GM12878 (cell line): ENCODE data around the gene ANKRD44. TPM values are rescaled to one million over a fixed set of nuclear protein-coding genes. Genes with fewer than 3 reads are reported as not detected.

Source experiments
- ATAC-seq: fragments of 200-7000 bp; cut with Tn5 transposase; 3 replicates; pipeline ENCODE4 v1.9.1; 2020; ENCODE audit warnings: mild to moderate bottlenecking, moderate library complexity
- BruUV-seq: library from RNA; stranded (reverse); fragments of 400-500 nt; replicated peaks from 2 replicates; lab custom pipeline; 2021; lab: Mats Ljungman, UMichigan
- CTCF ChIA-PET: fragments of 300-600 bp; sonication (Branson Sonifier 250); formaldehyde crosslinking; extraction: SDS; loops from one replicate; lab custom pipeline; 2021; ENCODE audit warnings: inconsistent platforms; lab: Yijun Ruan, JAX
- POLR2A ChIA-PET: fragments of 350-600 bp; formaldehyde crosslinking; extraction: SDS; loops from one replicate; lab custom pipeline; 2021; ENCODE audit warnings: inconsistent platforms; lab: Charles Lee
- RAD21 ChIA-PET: fragments of 300-600 bp; sonication (Branson Sonifier 250); formaldehyde crosslinking; loops from one replicate; lab custom pipeline; 2023; ENCODE audit warnings: antibody characterized with exemption; ENCODE audit not compliant: unreplicated experiment; lab: Charles Lee
- SMC1A ChIA-PET: fragments of 300-600 bp; sonication (Branson Sonifier 250); formaldehyde crosslinking; loops from one replicate; lab custom pipeline; 2023; ENCODE audit not compliant: unreplicated experiment, uncharacterized antibody; lab: Charles Lee
- DNase-seq: peaks from one replicate; pipeline ENCODE4 v3.0.0-alpha.2; 2011; ENCODE audit warnings: low read depth, low spot score
- FAIRE-seq: peaks from 3 replicates; lab custom pipeline; 2011; peaks lifted over from hg19 to GRCh38; lab: Jason Lieb, UNC
- H2AFZ ChIP-seq: 2 replicates; pipeline ENCODE4 v1.6.0; 2011; ENCODE audit warnings: low read depth, low read length, control low read depth; ENCODE audit not compliant: control insufficient read depth
- H3K27ac ChIP-seq: 2 replicates; pipeline ENCODE4 v1.5.1; 2011; ENCODE audit warnings: control low read depth; ENCODE audit not compliant: control insufficient read depth, insufficient read depth
- H3K27me3 ChIP-seq, 2 experiments: replicated peaks in 1 of 2; 2 replicates each; pipeline versions ENCODE4 v1.6.0 to v1.6.1; 2011; ENCODE audit warnings: low read length in 1 of 2; ENCODE audit not compliant: control insufficient read depth in 2 of 2, insufficient read depth in 2 of 2
- H3K36me3 ChIP-seq, 2 experiments: 2 replicates each; pipeline ENCODE4 v1.5.1; 2011; ENCODE audit warnings: low read length in 1 of 2; ENCODE audit not compliant: control insufficient read depth in 2 of 2, insufficient read depth in 2 of 2
- H3K4me1 ChIP-seq: 2 replicates; pipeline ENCODE4 v1.6.1; 2011; ENCODE audit warnings: mild to moderate bottlenecking, low read length, moderate library complexity, mixed read lengths; ENCODE audit not compliant: control insufficient read depth, insufficient read depth
- H3K4me2 ChIP-seq: 2 replicates; pipeline ENCODE4 v1.6.0; 2011; ENCODE audit warnings: control low read depth; ENCODE audit not compliant: control insufficient read depth, insufficient read depth
- H3K4me3 ChIP-seq: fragments of 200-600 bp; sonication (generic); 2 replicates; pipeline ENCODE4 v1.5.1; 2016
- H3K79me2 ChIP-seq: 2 replicates; pipeline ENCODE4 v1.6.0; 2011; ENCODE audit warnings: low read length; ENCODE audit not compliant: control insufficient read depth, insufficient read depth
- H3K9ac ChIP-seq: 2 replicates; pipeline ENCODE4 v1.8.0; 2011; ENCODE audit warnings: low read length, control low read depth, mixed read lengths; ENCODE audit not compliant: control insufficient read depth, insufficient read depth
- H3K9me3 ChIP-seq: replicated peaks from 3 replicates; pipeline ENCODE4 v1.5.1; 2011; ENCODE audit warnings: mild to moderate bottlenecking, low read length; ENCODE audit not compliant: control insufficient read depth, insufficient read depth
- H4K20me1 ChIP-seq: 2 replicates; pipeline ENCODE4 v1.6.0; 2011; ENCODE audit not compliant: control insufficient read depth, insufficient read depth
- CBX3 ChIP-seq: fragments of 200-600 bp; sonication (generic); IDR thresholded peaks from 2 replicates; pipeline ENCODE4 v1.6.1; 2016; ENCODE audit warnings: low read depth, borderline replicate concordance
- POLR2A ChIP-seq: IDR thresholded peaks from 2 replicates; pipeline ENCODE4 v1.6.1; 2011; ENCODE audit warnings: low read depth, mild to moderate bottlenecking, low read length
- RUNX3 ChIP-seq: IDR thresholded peaks from 2 replicates; pipeline ENCODE4 v1.6.1; 2012; ENCODE audit warnings: low read length, inconsistent platforms
- SPI1 ChIP-seq: IDR thresholded peaks from 2 replicates; pipeline ENCODE4 v1.6.1; 2011; ENCODE audit warnings: low read depth, mild to moderate bottlenecking, low read length, moderate library complexity, borderline replicate concordance; ENCODE audit not compliant: insufficient read depth
- TCF7 ChIP-seq: IDR thresholded peaks from 2 replicates; pipeline ENCODE4 v1.6.1; 2014; ENCODE audit warnings: antibody characterized with exemption, borderline replicate concordance
- WGBS: methylation state at CpG from one replicate; pipeline ENCODE4 v1.1.6; 2016; ENCODE audit warnings: low lambda C conversion rate; ENCODE audit not compliant: insufficient replicate concordance, insufficient coverage; ENCODE audit errors: missing lambda C conversion rate; 5-methylcytosine and 5-hydroxymethylcytosine counted together
- in situ Hi-C: fragments of 300-500 bp; cut with MboI; formaldehyde crosslinking; loops from 9 replicates; pipeline ENCODE4 v1.14.3; 2018; ENCODE audit warnings: mixed read lengths
- intact Hi-C: fragments of 100-400 bp; cut with micrococcal nuclease; formaldehyde crosslinking; loops from one replicate; pipeline ENCODE4 v1.14.2; 2022; ENCODE audit not compliant: unreplicated experiment
- polyA plus RNA-seq, 11 experiments: library from polyadenylated mRNA; depleted of rRNA in 4 of 11; unstranded in 6 of 11; stranded (reverse) in 5 of 11; fragments of >200 nt; fragmentation: Nextera tagmentation in 4 of 11; fragmentation: Illumina TruSeq in 1 of 11; extraction: Ambion mirVana in 4 of 11; extraction: Trizol in 1 of 11; gene quantifications; 1 replicate in 1 of 11; 2 replicates in 10 of 11; pipeline versions ENCODE4 v1.2.1 to v1.2.3, GENCODE V29; 2011 to 2016; ENCODE audit warnings: inconsistent platforms in 2 of 11, missing spikeins in 2 of 11, low read depth in 1 of 11
- total RNA-seq, 4 experiments: library from RNA; depleted of rRNA in 3 of 4; stranded (reverse); fragments of >200 nt in 3 of 4; fragmentation: Illumina TruSeq in 1 of 4; extraction: Trizol in 1 of 4; gene quantifications; 2 replicates each; pipeline versions ENCODE4 v1.2.1 to v1.2.3, GENCODE V29; 2013 to 2021
- TF ChIP-seq, protein P1 (sequence below): IDR thresholded peaks from 2 replicates; pipeline ENCODE4 v1.6.1; 2012; ENCODE audit warnings: low read length, inconsistent platforms

The ANKRD44 gene
- total and polyA plus RNA-seq, 10 of the 15 experiments (the other 5 are each of a cell fraction or from before 2014, with no cell fraction given) = 19.1 to 99.1 (median 59.6) TPM

DNA sequence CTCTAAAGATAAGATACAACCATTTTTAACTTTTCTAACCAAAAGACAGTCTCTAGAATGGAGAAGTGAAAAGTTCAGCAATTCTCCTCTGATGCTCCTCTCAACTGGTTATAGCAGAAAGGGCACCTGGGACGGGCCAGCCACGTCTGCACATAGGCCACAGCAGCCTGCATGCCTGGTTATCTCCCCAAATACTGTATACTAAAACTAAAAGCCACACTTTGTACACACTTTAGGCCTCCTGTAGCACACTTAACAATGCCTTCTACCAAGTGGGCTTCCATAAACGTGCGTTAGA, 179.1 kb downstream of the ANKRD44 start:
- FAIRE-seq (peak; percentile 13), ATAC-seq (peak; percentile 84), DNase-seq (no peak)
- no peaks in the 10 kb centered on the region for H3K27me3 ChIP-seq
- peak overlapping the region; percentile 59; the same call in 1 of the 2 replicates for H2AFZ ChIP-seq
- WGBS = 10% methylated on average over 4 of the region's 4 CpGs
- CTCF ChIA-PET = interaction anchor here (0.9 to 6.5 kb wide), 7 partner anchors 13 to 67 kb away, joined by 3 to 63 read pairs (median 9); no protein-coding TSS in a partner anchor
- intact Hi-C loops (loop anchor here (2.0 kb wide), 1 partner anchor 13 kb away; no protein-coding TSS in a partner anchor), in situ Hi-C loops (no loop called here)
- H3K9me3 ChIP-seq = peaks cover 5% of the 10 kb centered on the region; the same call in 2 of the 3 replicates
- SMC1A ChIA-PET = interaction anchor here (1.1 to 6.4 kb wide), 8 partner anchors 10 to 172 kb away, joined by 3 to 52 read pairs (median 8); no protein-coding TSS in a partner anchor
- H3K27ac ChIP-seq = peak overlapping the region; percentile 77
- H3K36me3 ChIP-seq = peaks cover 7 to 16% of the 10 kb centered on the region in 2 experiments; a peak in 3 of 4 replicates
- peaks cover 29% of the 10 kb centered on the region for H3K4me1 ChIP-seq
- peak overlapping the region; percentile 81 for H3K4me2 ChIP-seq
- TF ChIP-seq SPI1 (peak; percentile 79), RUNX3 (peak; percentile 25; the same call in 1 of the 2 replicates), TCF7 (peak; percentile 16; the same call in 1 of the 2 replicates), POLR2A (0 out of 2 replicates have a peak, but pooled peaks have one; percentile 45), CBX3 (no peak)
- TF ChIP-seq, protein P1, sequence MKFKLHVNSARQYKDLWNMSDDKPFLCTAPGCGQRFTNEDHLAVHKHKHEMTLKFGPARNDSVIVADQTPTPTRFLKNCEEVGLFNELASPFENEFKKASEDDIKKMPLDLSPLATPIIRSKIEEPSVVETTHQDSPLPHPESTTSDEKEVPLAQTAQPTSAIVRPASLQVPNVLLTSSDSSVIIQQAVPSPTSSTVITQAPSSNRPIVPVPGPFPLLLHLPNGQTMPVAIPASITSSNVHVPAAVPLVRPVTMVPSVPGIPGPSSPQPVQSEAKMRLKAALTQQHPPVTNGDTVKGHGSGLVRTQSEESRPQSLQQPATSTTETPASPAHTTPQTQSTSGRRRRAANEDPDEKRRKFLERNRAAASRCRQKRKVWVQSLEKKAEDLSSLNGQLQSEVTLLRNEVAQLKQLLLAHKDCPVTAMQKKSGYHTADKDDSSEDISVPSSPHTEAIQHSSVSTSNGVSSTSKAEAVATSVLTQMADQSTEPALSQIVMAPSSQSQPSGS = 0 out of 2 replicates have a peak, but pooled peaks have one; percentile 26
- no TSS peak for BruUV-seq
- peaks cover 5% of the 10 kb centered on the region for H3K79me2 ChIP-seq
- RAD21 ChIA-PET = interaction anchor here (0.7 to 5.5 kb wide), 8 partner anchors 10 to 177 kb away, joined by 3 to 26 read pairs (median 6); no protein-coding TSS in a partner anchor
- peak overlapping the region; percentile 49 for H3K9ac ChIP-seq
- peak overlapping the region; percentile 4; the same call in 1 of the 2 replicates for H3K4me3 ChIP-seq
- H4K20me1 ChIP-seq = no peaks in the 10 kb centered on the region
- POLR2A ChIA-PET = interaction anchor here (0.7 to 1.3 kb wide), 5 partner anchors 14 to 83 kb away, joined by 3 to 6 read pairs (median 4); no protein-coding TSS in a partner anchor
